GM21723 (cell line): ENCODE data around the gene FUT9.

Source experiments
- ATAC-seq: cut with Tn5 transposase; IDR thresholded peaks from one replicate; pipeline ENCODE4 v1.9.1; 2021; ENCODE audit warnings: mild to moderate bottlenecking, moderate library complexity; ENCODE audit not compliant: unreplicated experiment

FUT9 gene

DNA sequence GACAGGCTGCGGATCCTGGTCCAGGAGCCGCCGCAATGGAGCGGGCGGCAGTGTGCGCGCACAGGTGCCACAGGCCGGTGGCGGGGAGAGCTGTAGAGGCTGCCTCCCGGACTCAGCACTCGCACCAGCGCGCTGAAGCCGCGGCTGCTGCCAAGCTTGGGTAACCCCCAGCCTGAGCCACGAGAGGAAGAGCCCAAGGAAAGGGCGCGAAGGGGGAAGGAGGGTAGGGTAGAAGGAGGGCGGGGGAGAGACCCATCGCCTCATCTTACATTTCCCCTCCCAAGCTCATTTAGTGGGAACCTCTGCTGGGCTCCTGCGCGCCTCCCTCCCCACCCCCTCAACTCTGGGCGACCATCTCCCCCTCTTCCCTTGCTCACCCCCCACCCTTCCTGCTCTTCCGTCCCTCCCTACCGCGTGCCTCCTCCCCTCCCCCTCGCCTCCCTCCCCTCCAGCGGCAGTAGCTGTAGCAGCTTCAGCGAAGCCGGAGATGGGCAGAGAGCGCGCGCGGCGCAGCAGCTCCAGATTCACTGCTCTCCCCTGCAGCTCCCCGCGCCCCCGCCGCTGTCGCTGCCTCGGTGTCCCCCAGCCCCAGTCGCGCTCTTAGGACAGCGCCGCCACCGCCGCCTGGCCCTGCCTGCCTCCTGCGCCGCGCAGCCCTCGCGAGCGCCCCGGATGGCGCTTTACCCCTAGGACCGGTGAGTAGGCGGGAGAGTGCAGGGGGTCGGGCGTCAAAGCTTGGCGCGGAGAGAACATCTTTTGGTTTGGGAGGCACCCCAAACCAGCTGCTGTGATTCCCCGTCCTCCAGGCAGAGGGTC is at the start of gene FUT9:
Gene FUT9, plus strand, starts transcription at position 457 of the 816 bp plus-strand sequence. CDS start 187,182 bp downstream, outside the sequence.
- no peak for ATAC-seq

DNA sequence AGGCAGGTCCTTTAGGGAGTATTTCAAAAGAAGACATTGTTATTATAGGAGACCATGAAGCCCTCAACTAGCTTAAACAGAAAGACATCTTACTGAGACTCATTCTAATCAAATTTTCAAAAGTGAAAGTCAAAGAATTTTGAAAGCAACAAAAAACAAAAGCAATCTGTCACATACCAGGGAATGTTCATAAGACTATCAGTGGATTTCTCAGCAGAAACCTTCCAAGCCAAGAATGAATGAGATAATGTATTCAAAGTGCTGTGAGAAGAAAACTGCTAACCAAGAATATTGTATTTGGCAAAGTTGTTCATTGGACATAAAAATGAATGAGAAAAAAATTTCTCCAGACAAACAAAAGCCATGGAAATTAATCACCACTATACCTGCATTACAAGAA is 48.2 kb upstream of the FUT9 start:
- ATAC-seq, result no peak

DNA sequence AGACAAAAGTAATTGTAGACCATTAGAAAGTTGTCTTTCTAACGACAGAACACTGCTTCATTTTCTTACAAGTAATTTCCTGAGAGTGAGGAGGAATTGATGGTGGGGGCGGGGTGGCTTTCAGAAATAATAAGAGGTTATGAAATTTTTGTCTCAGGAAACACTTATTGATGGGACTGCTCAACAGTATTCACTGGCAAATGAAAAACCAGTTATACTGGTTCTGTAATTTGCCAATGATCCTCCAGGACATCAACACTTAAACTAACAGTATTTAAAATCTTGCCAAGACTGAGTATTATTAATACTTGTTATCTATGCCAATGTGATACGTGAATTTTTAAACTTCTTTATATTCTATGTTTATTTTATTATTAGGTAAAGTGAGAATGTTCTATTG is 41.8 kb upstream of the FUT9 start:
- ATAC-seq, result no peak

DNA sequence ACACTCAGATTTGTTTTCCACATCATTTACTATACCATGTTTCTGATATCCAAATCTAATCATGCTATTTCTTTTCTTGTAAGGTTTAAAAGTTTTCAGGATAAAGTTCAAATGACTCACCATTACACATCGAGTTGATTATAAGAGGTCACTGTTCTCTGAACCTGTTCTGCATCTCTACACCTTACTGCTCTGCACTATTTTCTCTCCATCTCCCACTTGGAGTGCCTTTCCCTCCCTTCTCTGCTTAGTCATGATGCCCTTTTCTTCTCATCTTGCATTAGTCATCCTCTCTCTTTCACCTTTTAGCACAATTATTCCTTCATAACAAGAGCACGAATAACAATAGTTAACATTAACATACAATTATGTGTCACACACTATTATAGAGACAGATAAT is 37.5 kb upstream of the FUT9 start:
- no peak for ATAC-seq

DNA sequence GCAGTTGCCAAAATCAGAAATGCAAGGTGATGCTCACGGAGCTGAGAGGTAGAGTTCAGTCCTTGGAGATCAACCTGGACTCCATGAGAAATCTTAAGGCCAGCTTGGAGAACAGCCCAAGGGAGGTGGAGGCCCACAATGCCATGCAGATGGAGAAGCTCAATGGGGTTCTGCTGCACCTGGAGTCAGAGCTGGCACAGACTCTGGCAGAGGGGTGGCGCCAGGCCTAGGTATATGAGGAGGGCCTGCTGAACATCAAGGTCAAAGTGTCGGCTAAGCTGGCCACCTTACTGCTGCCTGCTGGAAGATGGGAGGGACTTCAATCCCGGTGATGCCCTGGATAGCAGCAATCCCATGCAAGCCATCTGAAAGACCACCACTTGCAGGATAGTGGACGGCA is 23.9 kb upstream of the FUT9 start:
- ATAC-seq, result no peak

DNA sequence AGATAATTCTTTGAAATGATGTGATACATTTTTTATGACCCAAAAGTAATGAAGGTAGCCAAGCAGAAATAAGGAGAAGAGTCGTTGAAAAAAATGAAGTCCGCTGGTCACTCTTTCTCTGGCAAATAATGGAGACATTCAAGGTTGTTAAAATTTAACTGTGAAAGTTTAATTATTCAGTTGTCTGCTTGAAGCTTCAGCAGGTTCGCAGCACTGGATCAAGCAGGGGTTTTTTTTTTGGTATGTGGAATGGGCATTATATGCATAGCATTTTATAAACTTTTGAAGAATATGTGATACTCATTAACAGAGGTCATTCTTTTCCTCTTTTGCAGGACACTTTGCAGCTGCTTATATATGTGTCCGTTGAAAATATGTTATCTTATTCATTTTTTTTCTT is 21.6 kb upstream of the FUT9 start:
- no peak for ATAC-seq

DNA sequence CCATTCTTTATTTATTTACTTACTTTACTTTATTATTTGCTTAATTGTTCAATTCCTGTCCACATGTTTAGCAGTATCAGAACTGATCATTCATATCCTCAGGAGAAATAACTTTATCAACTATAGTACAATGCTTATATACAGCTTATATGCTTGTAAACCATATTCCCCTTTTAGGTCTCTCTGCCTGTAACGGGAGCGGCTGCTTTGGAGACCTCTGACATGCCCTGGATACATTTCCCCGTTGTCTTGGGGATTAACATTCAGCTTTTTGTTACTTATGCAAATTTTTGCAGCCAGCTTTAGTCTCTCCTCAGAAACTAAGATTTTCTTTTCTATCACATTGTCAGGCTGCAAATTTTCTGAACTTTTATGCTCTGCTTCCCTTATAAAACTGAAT is 17.6 kb upstream of the FUT9 start:
- no peak for ATAC-seq

DNA sequence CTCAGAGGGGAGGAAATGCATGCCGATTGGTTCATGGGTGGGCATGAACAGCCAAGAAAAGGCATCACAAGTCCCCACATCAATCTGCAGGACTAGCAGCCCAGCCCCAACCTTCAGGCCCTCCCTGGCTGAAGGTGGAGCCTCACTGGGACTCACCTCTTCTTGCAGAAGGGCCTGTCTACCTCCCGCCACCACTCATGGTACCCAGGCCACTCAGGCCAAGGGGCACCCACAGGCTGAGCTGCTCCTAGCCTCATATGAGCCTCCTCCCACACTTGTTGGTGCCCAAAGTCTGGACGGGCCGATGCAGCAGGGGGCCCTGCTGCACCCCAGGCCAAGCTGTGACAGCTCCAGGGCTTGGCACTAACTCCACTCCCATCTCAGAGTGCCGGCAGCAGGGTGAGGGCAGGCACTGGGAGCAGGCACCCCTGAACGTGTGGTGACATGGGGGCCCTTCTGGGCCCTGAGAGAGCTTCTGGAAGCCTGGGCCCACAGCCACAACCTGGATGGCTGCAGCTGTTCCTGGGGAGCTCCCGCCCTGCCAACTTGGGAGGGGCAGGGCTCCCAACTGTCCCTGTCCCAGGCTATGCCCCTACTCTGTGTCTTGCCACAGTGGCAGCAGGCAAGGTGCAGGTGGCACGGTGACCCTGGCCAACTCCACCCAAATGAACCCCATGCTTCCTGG is 13.7 kb upstream of the FUT9 start:
- no peak for ATAC-seq

DNA sequence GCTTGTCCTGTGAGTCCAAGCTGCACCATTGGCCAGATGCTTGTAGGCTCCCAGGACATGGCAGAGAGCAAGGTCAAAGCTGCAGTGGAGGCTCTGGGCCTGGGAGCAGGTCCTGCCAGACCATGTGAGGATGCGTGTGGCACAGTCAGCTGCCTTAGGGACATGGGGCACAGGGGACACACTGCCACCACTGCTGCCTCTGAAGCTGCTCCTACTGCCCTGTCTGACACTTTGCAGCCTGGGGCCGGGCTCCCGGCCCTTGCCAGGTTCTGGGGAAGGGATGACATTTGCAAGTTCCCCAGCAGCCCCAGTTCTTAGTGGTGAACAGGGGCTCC is 13.2 kb upstream of the FUT9 start:
- no peak for ATAC-seq

DNA sequence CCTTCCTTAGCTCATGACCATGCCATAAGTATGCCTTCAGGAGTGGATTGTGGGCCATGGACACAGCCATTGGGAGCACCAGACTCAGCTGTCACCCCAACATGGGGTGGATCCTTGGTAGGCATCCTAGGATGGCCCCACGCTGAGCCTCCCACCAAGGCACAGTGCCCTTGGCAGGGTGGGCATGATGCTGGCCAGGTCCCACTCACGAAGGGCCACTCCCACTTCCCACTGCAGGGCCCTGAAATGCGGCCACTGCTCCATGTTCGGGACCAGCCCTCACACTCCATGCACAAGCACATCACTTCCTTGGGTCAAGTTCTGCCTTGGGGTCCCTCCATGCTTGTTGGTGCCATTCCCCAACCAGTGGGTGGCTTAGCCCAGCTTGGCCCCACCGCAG is 12.9 kb upstream of the FUT9 start:
- ATAC-seq, result no peak

DNA sequence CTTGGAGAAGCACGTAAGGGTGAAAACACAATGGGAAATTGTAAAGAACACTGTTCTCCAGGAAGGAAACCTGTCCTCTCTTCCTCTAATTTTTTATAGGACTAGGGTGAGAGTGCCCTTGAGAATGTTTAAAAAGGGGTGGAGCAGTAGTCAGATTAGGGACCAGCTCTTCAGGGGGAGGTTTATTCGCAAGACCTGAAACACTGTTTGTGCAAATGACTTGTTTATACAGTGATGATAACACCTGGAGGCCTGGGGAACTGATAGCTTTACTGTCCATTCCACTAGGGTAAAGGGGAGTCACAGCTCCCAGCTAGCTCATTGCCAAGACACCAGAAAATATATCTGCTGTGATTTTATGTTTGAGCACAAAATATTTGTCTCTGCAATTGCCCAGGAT is 8.1 kb upstream of the FUT9 start:
- ATAC-seq, result no peak

DNA sequence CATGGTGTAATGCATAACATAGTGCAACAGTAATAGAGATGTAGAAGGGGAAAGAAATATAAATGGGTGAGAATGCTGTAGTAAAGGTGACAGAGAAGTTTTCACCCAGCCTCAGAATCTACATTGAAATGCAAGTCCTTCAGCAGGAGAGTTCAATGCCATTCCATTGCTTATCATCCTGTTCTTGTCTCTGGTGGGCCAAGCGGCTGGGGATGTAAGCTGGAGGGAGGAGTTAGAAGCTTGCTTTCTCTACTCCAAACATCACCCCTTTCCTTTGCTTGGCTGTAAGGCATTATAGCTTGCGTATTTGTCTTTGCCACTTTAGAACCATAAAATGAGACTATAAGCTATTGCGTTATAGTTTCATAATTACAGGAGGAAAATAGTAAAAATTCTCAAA is 2.2 kb upstream of the FUT9 start:
- ATAC-seq, result no peak

DNA sequence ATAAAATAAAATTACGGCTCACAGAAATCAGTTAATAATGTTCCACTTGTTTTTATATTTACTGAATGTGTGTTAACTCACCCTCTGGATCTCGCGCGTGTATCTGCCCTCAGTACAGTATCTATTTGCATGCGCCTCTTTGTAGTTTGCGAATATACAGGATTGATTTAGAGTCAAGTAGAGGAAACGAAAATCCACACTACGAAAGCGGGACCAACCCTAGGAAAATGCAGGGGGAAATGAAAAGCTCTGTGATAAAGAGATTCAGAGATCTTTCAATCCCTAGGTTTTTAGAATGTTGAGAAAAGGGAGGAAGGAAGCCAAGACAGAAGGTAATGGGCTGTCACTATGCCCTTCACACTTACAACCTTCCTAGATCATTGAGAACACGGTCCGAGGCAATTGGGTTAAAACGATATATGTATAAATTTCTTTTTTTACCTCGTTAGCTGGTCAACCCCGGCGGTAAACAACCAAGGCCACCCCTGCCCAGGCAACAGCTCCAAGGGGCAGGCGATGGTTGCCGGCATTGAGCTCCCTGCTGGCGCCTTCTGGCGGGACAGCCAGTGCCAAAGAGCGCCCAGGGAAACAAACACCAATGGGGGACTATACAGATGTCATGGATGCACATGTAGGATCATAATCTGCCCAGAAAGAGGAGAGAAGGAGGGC is 792 bp upstream of the FUT9 start:
- no peak for ATAC-seq

DNA sequence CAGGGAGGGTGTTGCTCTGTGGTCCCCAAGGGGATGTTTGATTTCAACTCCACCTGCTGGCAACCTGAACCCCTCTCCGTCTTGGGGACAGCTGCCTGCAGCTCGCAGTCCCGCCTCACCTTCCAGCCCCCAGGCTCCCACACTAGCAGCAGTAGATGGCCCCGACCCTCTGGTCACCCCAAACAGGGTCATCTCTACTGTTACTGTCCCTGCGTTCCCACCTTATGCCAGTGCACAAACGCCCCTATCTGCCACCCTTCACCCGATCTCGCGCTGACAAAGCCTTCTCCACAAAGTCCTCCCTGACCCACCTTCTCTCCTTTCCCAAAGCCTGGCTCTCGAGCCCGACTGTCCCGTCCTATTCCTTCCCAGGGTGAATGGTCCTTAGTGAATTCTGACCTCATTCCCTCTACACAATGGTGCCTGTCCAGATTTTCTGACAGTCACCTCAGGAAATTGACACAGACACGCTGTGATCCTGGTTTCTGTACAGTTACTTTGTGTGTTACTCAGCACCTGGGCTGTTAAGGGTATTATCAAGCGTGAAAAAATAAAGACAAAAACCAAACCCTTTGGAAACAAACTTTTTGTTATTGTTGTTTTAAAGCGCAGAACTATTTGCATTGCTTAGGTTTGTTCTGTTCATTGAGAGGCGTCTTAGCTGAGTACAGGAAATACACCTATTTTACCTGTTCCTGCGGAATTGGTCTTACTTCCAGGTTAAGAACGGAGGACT is 728 bp downstream of the FUT9 start:
- ATAC-seq, result no peak

DNA sequence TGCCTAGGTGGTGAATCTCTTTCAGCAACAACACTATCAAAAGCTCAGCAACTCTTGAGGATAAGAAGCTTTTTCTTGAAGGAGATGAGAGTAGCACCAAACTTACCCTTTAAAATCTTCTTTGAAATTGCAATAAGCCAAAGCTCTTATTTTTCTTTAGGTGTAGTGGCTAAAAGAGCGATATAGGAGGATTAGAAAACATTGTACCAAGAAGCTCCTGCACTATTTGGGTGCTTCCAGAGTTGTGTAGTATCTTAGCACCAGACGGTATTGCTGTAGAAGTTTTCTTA is 1.2 kb downstream of the FUT9 start:
- ATAC-seq, result no peak

DNA sequence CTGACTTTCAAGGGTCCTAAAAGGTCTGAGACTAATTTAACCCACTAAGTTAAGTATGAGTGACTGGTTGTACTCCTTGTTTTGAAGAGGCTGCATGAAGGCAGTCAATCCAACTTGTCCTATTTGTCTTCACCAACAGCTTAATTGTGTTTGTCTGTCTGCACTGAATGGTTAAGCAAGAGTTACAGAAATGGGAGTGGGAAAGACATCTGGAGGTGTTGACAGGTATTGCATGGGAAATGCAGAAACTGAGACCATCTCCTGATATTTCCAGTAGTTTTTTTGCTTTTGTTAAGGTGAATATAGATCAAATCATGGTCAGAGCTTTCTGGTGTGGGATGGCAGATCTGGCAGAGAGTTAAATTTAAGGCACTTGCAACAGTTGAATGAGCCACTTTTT is 6.5 kb downstream of the FUT9 start:
- ATAC-seq, result no peak

DNA sequence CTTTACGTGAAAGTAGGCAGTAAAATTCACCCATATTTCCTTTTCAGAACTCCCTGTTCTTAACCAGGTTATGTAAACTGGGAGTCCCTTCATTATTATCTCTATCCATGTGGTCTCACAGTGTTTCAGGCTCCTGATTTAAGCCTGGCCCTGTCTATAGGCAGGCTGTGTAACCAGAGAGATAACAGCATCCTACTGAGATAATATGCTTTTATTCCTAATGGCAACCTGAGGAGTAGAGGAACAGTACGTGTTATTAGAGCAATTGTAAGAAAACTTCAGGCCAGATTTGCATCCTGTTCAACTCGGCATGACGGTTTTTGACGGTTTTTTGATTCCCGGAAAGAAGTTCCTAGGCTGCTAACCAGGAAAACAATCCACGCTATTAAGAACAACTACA is 16.9 kb downstream of the FUT9 start:
- no peak for ATAC-seq

DNA sequence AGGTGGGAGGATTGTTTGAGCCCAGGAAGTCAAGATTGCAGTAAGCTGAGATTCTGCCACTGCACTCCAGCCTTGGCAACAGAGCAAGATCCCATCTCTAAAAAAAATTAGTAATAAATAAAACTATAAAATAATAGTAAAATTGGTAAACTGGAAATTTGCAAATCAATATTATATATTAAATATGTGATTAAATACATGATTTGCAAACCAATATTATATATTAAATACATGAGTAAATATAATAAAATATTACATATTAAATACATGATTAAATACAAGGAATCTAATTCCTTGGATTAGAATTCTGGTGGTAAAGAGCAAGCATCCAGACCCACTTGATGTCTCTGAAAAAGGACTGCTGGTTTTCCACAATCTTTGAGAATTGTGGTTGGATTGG is 35.8 kb downstream of the FUT9 start:
- no peak for ATAC-seq

DNA sequence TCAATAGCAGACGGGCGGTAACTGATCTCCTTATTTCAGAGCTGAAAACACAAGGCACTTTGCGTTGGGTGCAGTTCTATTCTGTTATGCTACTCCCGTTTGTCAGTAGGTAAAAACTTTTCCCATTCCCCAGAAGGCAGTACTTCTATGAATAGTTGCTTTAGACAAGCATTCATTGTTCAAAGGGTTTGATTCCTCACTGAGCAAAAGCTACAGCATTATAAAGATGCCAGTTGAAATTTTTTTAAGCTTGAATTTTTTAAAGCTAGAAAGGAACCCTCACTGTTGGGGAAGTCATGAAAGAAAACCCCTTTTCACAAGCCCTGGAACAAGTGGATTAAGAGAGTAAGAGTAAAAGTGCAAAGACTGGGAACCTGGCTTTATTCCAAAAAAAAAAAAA is 42.3 kb downstream of the FUT9 start:
- ATAC-seq, result no peak

DNA sequence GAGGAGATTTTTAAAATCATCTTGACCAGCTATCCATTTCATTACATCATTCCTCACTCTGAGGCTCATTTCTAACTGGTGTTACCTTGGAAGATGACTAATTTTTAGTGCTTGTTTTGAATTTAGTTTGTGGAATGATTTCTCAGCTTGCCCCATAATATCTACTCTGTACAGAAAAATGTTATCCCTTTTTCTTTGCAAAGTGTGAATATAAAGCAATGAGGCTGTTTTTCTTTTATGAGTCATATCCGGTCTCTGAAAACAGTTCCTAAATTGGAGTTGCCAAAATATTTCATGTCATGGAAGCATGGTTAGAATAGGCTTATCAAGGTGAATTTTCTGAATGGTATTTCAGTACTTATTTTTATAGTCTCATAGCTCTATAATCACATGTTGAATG is 43.8 kb downstream of the FUT9 start:
- no peak for ATAC-seq

DNA sequence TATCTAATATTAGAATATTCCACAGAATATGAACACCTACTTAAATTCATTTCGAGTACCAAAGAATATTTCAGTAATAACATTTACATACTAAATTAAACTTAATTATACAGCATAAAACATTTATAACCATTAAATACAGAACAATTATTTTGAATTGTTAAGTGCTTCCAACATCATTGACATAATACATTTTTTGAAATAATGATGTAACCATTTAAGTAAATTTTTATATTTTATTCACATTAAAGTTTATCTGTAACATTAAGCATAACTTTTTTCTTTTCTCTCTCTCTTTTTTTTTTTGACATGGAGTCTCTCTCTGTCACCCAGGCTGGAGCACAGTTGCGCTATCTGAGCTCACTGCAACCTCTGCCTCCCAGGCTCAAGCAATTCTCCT is 44.5 kb downstream of the FUT9 start:
- ATAC-seq, result no peak

DNA sequence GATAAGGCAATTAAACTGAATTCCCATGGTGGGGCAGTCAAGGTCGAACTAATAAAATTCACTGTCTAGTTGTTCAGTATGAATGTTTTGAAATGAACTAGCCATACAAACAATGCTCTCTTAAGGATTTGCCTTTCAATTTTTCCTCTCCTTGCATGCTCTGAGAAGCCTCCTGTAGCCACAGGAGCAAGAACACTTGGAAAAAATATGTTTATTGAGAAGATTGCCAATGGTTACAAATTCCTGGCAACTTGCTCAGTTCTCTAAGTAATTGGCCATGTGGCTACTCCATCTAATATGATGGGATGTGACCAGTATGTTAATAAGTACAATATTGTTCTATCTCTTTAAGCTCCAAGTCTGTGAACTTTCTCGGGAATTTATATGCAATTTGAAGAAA is 49.4 kb downstream of the FUT9 start:
- ATAC-seq, result no peak
